Mucosa of rectum (tissue), 2 donors: Measurements from ENCODE around the gene NFIA.
A peak's percentile ranks its signal among the peaks of the same experiment; 100 is the strongest.

Source experiments
- H3K27ac ChIP-seq, 2 donors: one replicate each; pipeline ENCODE4 v1.7.0; 2013; ENCODE audit warnings: inconsistent platforms in 2 of 2, low read depth in 2 of 2, low read length in 2 of 2
- H3K27me3 ChIP-seq, 2 donors: one replicate each; pipeline ENCODE4 v1.7.0; 2013; ENCODE audit warnings: low read length in 2 of 2; ENCODE audit not compliant: control insufficient read depth in 2 of 2, insufficient read depth in 2 of 2
- H3K36me3 ChIP-seq, 2 donors: one replicate each; pipeline ENCODE4 v1.7.0; 2013; ENCODE audit warnings: low read length in 2 of 2; ENCODE audit not compliant: control insufficient read depth in 2 of 2, insufficient read depth in 2 of 2
- H3K4me1 ChIP-seq, 2 donors: one replicate each; pipeline ENCODE4 v1.7.0; 2013; ENCODE audit warnings: low read length in 2 of 2, mild to moderate bottlenecking in 1 of 2; ENCODE audit not compliant: control insufficient read depth in 2 of 2, insufficient read depth in 2 of 2
- H3K4me3 ChIP-seq, 2 donors: one replicate each; pipeline ENCODE4 v1.7.0; 2013; ENCODE audit warnings: low read length in 2 of 2
- H3K9ac ChIP-seq, 2 donors: one replicate each; pipeline ENCODE4 v1.7.0; 2013; ENCODE audit warnings: low read length in 2 of 2, low read depth in 1 of 2, mild to moderate bottlenecking in 1 of 2
- H3K9me3 ChIP-seq, 2 donors: one replicate each; pipeline ENCODE4 v1.7.0; 2013; ENCODE audit warnings: low read length in 2 of 2; ENCODE audit not compliant: control insufficient read depth in 2 of 2
- donor health status: healthy.
- donor health status: Normal muscosa, but diverticular disease.

NFIA gene

DNA sequence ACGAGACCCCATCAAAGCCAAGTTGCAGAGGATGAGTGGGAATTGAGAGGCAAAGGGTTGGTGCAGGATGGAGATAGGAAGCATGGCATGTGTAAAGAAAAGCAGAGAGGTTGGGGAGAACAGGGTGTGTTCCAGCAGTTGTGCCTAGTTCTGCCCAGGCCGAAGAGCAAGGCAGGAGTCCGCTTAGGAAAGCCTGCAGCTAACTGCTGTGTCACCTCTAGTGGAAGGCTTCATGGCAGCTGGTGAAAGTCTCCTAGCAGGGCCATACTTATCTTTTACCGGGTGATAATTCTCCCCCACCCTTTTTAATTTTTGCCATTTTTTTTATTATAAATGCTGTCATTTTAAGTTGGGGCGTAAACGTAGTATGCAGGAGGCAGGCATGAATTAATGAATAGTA, 93.6 kb downstream of the NFIA start:
- H3K9me3 ChIP-seq, result no peaks in the 10 kb centered on the region
- no peaks in the 10 kb centered on the region for H3K27me3 ChIP-seq
- H3K27ac ChIP-seq, result no peak overlapping the region
- no peaks in the 10 kb centered on the region for H3K4me1 ChIP-seq
- no peak overlapping the region for H3K4me3 ChIP-seq
- no peak overlapping the region for H3K9ac ChIP-seq
- no peaks in the 10 kb centered on the region for H3K36me3 ChIP-seq

DNA sequence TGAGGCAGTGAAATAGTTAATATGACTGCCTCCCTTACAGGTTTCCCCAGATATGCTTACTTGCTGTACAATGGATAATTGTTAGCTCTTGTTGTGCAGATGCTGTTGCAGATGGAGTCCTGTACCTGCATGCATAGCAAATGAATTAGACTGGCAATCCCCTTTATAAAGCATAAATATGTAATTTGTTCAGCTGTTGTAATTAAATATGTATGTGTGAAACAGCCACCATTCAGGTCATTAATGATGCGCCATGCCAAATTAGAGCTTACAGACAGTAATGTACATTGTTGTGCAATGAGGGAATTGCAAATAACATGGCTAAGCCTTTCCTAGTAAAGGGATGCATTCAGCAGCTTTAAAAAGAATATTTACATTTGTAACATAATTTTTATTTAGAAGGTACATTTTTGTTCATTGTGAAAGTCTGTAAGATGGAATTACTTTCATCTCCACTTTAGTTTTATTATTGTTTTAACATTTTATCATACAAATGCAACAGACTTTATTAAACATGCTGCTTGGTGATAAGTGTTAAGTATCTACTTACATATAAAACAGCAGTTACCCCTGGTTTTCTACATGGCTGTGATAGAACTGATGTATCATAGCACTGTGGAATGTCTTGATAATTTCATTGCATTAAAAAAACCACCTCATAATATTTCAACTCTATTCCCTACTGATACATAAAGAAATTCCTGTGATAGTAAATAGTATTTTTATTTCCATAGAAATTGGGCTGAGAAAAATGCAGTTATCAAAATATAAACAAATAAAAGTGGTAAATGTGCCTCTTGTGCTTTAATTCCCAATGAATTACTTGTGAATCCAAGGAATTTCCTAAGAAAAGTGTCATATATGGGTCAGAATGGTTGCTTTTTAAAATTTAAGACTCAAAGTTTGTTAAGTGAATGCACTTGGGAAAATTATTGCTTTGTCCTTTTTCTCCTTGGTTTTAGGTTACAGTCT, 99.0 kb downstream of the NFIA start:
- Histone ChIP-seq H3K4me3 (no peak overlapping the region), H3K9ac (no peak overlapping the region), H3K36me3 (no peaks in the 10 kb centered on the region), H3K4me1 (peaks cover 6 to 11% of the 10 kb centered on the region in 2 donors), H3K27me3 (no peaks in the 10 kb centered on the region), H3K27ac (no peak overlapping the region), H3K9me3 (no peaks in the 10 kb centered on the region)

DNA sequence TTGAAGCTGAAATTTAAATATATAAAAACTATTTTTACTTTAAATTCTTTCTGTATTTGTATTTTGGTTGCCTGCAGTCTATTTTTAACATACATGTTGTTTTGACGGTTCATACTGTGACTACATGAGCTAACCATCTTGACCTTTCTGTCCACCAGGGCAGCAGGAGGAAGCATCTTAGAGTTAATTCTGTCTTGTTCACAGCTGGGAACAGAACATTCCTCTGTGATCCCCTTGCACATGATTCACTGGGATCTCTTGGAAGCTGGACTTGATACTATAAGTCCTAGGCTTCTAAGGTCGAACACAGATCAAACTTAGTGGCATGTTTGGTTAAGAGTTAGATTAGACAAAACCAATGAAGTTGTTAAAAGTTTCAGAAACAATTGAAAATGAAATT, 99.7 kb downstream of the NFIA start:
- H3K9me3 ChIP-seq, result no peaks in the 10 kb centered on the region
- no peak overlapping the region for H3K9ac ChIP-seq
- no peaks in the 10 kb centered on the region for H3K27me3 ChIP-seq
- H3K4me3 ChIP-seq, result no peak overlapping the region
- peaks cover 6 to 11% of the 10 kb centered on the region in 2 donors for H3K4me1 ChIP-seq
- H3K36me3 ChIP-seq, result no peaks in the 10 kb centered on the region
- H3K27ac ChIP-seq, result no peak overlapping the region

DNA sequence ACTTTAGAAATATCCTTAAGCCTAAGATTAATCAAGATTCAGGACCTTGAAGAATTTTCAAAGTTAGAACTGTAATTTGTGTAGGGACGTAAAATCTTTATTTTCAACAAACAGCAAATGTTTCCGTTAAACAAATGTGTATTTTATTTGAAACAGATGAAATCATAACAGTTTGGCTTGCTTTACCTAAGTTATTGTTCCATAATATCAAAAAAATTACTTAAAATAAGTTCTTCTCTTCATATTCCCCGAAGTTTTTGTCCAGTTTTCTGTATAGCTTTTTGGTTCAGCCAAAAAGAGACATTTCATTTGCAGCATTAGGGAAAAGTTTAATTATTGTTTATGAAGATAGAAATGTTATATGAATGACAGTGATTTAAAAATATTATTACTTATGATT, 100.1 kb downstream of the NFIA start:
- no peak overlapping the region for H3K27ac ChIP-seq
- H3K4me3 ChIP-seq, result no peak overlapping the region

DNA sequence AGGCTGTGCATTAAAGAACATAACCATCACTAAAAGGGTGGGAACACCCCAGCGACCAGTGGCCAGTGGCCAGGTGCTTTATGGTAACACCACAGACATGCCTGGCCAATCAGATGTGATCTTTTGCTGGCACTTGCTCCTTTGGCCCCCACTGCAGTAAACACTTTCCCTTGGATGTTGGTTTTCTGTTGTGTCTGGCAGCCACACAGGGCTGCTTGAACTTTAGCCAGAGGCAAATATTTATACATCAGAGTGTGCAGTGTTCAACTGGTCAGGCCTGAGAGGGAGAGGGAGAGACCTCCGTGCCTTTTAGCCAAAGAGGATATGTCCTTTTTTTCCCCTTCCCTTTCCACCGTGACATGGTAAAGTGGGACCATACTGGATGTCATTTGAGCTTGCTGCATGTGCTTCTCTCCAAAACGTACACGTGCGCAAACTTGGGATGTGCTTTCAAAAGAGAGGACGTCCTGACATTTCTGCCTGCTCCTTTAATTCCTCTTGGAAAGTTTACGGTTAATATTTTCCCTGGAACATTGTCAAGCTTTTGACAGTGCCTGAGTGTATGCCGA, 101.2 kb downstream of the NFIA start:
- H3K9ac ChIP-seq, result peak overlapping the region; percentile 28 to 52
- H3K27me3 ChIP-seq, result no peaks in the 10 kb centered on the region
- H3K36me3 ChIP-seq, result no peaks in the 10 kb centered on the region
- H3K27ac ChIP-seq, result peak overlapping the region; percentile 84
- peaks cover 6 to 11% of the 10 kb centered on the region in 2 donors for H3K4me1 ChIP-seq
- peak overlapping the region; percentile 70 to 73 for H3K4me3 ChIP-seq
- H3K9me3 ChIP-seq, result no peaks in the 10 kb centered on the region

More for the DNA sequence above, 100.1 kb downstream of the NFIA start:
- Histone ChIP-seq H3K4me1 (peaks cover 6 to 11% of the 10 kb centered on the region in 2 donors), H3K9me3 (no peaks in the 10 kb centered on the region), H3K9ac (no peak overlapping the region), H3K36me3 (no peaks in the 10 kb centered on the region), H3K27me3 (no peaks in the 10 kb centered on the region)

DNA sequence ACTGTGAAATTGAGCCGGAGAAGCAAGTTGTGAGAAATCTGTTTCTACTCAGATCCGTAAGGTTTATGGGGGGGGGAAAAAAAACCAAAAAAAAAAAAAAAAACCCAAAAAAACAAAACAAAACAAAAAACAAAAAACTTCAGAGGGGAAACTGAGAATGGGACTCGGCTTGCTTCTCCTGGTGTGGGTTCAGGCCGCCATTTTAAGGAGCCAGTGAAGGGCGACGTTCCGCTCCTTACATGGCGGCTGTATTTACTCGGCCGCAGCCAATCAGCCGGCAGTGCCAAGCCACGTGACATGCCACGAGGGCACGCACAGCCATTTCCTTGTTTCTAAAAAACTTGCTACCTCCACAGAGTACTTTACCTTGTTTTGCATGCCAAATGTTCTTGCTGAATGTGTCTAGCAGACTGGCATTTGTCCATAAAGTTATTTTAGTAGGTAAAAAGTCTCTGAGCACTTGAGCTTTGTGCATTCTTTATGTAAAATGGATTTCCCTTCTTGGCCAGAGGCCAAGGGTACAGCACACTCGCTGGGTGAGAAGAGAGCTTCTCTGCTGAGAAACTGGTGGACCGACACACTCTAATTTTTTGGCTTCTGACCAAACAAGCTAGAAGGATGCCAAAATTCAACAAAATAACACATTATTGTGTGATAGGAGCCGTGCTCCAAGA, 101.8 kb downstream of the NFIA start:
- Histone ChIP-seq H3K27ac (peak overlapping the region; percentile 84), H3K9me3 (no peaks in the 10 kb centered on the region), H3K4me3 (peak overlapping the region; percentile 70 to 73), H3K36me3 (no peaks in the 10 kb centered on the region), H3K9ac (peak overlapping the region; percentile 28 to 52), H3K27me3 (no peaks in the 10 kb centered on the region), H3K4me1 (peaks cover 6 to 11% of the 10 kb centered on the region in 2 donors)

DNA sequence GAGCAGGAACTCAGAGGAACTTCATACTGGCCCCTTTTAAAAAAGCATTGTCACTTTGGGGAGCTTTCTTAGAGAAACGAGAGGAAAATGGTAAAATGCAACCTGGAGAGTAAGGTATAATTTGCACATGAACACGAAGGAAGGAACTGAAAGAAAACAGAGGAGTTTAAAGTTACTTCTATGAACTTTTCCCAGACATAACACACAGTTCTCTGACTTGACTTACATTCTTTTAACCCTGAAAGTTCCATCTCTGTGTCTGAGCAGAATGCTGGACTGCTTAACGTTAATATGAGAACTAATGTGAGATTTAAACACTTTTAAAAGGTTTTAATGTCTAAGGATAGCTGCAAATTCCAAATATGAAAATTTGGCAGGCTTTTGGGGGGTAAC, 102.3 kb downstream of the NFIA start:
- Histone ChIP-seq H3K9ac (peak overlapping the region; percentile 6 to 47), H3K4me1 (peaks cover 6 to 11% of the 10 kb centered on the region in 2 donors), H3K9me3 (no peaks in the 10 kb centered on the region), H3K27me3 (no peaks in the 10 kb centered on the region), H3K36me3 (no peaks in the 10 kb centered on the region), H3K4me3 (peak overlapping the region; percentile 70 to 73), H3K27ac (peak overlapping the region; percentile 84)

DNA sequence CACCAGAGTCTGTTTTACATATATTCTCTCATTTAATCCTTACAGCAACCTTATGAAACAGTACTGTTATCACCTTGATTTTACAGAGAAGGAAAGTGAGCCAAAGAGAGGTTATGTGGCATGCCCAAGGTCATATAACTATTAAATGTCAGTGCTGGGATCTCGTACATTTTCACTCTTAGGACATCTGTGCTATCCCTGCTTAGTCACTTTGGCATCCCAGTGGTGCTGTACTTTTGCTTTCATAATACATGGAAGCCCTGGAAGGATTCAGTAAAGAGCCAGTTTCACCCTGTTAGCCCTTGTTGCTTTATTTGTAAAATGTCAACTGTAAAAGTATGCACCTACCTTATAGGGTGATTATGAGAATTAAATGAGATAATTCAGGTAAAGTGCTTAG, 104.4 kb downstream of the NFIA start:
- H3K4me3 ChIP-seq, result no peak overlapping the region
- no peaks in the 10 kb centered on the region for H3K36me3 ChIP-seq
- peaks cover 6 to 11% of the 10 kb centered on the region in 2 donors for H3K4me1 ChIP-seq
- no peaks in the 10 kb centered on the region for H3K9me3 ChIP-seq
- H3K27me3 ChIP-seq, result no peaks in the 10 kb centered on the region
- H3K9ac ChIP-seq, result no peak overlapping the region
- no peak overlapping the region for H3K27ac ChIP-seq

DNA sequence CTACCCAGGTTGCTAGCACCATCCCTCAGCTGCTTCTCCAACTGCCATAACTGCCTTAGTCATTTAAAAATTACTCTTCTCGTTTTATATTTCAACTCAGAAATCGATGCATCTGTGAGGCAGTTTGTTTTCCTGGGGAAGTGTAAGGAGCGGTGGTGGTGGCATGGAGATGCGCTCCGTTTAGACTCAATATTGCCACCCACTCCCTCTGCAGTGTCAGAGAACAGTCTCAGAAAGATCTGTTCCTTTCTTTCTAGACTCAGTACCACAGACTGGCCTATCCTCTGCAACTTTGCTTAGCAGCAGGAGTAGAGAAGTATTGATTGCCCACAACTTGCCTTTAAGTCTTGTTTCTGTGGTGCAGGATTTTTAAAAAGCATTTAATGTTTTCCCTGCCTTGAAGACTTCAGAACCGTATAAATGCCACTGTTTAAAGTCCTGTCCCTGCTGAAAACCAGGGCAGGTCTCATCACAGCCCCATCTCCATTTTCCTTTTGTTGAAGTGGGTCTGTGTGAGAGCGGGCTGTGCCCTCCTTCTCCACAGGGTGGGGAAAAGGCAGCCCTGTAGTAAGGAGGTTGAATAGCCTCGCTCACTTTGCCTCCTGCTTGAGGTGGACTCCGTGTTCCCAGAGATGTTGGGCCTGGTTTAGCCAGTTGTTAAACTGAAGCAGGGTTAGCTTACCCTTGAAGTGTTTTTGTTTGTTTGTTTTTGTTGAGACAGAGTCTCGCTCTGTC, 105.2 kb downstream of the NFIA start:
- peaks cover 6 to 11% of the 10 kb centered on the region in 2 donors for H3K4me1 ChIP-seq

More for the DNA sequence above, 105.2 kb downstream of the NFIA start:
- Histone ChIP-seq H3K9ac (no peak overlapping the region), H3K9me3 (no peaks in the 10 kb centered on the region), H3K27me3 (no peaks in the 10 kb centered on the region), H3K36me3 (no peaks in the 10 kb centered on the region), H3K4me3 (no peak overlapping the region), H3K27ac (no peak overlapping the region)
